SK-N-SH (cell line): ENCODE results near the gene ABCD1. TPM values are rescaled to one million over a fixed set of nuclear protein-coding genes. Genes with fewer than 3 reads are reported as not detected.

Experiments used
- CTCF ChIA-PET: fragments of 300-600, 350-600 bp; formaldehyde crosslinking; extraction: SDS; loops from one replicate; lab custom pipeline; 2021; lab: Yijun Ruan, JAX
- POLR2A ChIA-PET: fragments of 350-600 bp; sonication (Branson Sonifier 250); formaldehyde crosslinking; extraction: SDS; loops from one replicate; lab custom pipeline; 2020; ENCODE audit warnings: antibody characterized with exemption, inconsistent platforms; lab: Yijun Ruan, JAX
- DNase-seq: peaks from one replicate; pipeline ENCODE4 v3.0.0; 2012
- H2AFZ ChIP-seq: fragments of 200-600 bp; sonication (generic); 2 replicates; pipeline ENCODE4 v1.8.1; 2016; ENCODE audit warnings: antibody characterized with exemption, mild to moderate bottlenecking, low read depth
- H3F3A ChIP-seq: fragments of 200-600 bp; sonication (generic); replicated peaks from 2 replicates; pipeline ENCODE3; 2016; ENCODE audit warnings: antibody characterized with exemption, mild to moderate bottlenecking; ENCODE audit not compliant: insufficient read depth
- H3K27ac ChIP-seq, 2 experiments: fragments of 200-500 bp in 1 of 2; fragments of 200-600 bp in 1 of 2; sonication (Bioruptor generic) in 1 of 2; sonication (generic), shearing (Covaris generic) in 1 of 2; 2 replicates each; pipeline versions ENCODE4 v1.5.1 to v1.6.1; 2014 to 2016; ENCODE audit warnings: low read depth in 2 of 2, inconsistent platforms in 1 of 2, low read length in 1 of 2, mild to moderate bottlenecking in 1 of 2, mixed read lengths in 1 of 2
- H3K27me3 ChIP-seq: fragments of 200-600 bp; sonication (generic), shearing (Covaris generic); 2 replicates; pipeline ENCODE4 v1.6.1; 2016; ENCODE audit warnings: mixed run types; ENCODE audit not compliant: insufficient read depth
- H3K36me3 ChIP-seq, 2 experiments: fragments of 200-500 bp in 1 of 2; fragments of 200-600 bp in 1 of 2; sonication (Bioruptor generic) in 1 of 2; sonication (generic) in 1 of 2; replicated peaks in 1 of 2; 2 replicates each; pipeline versions ENCODE3 to v1.5.1; 2014 to 2016; ENCODE audit warnings: low read length in 1 of 2, mild to moderate bottlenecking in 1 of 2; ENCODE audit not compliant: insufficient read depth in 2 of 2, control insufficient read depth in 1 of 2
- H3K4me1 ChIP-seq, 2 experiments: fragments of 200-500 bp in 1 of 2; fragments of 200-600 bp in 1 of 2; sonication (Bioruptor generic) in 1 of 2; sonication (generic), shearing (Covaris generic) in 1 of 2; 2 replicates each; pipeline versions ENCODE4 v1.5.1 to v1.6.1; 2014 to 2016; ENCODE audit warnings: low read depth in 1 of 2, low read length in 1 of 2, mixed run types in 1 of 2; ENCODE audit not compliant: insufficient read depth in 2 of 2, control insufficient read depth in 1 of 2
- H3K4me2 ChIP-seq: fragments of 200-600 bp; sonication (generic), shearing (Covaris generic); 2 replicates; pipeline ENCODE4 v1.6.1; 2017; ENCODE audit warnings: mixed run types
- H3K4me3 ChIP-seq, 2 experiments: fragments of 200-500 bp in 1 of 2; fragments of 200-600 bp in 1 of 2; sonication (Bioruptor generic) in 1 of 2; sonication (generic), shearing (Covaris generic) in 1 of 2; 2 replicates each; pipeline versions ENCODE4 v1.5.1 to v1.8.1; 2014 to 2016; ENCODE audit warnings: low read depth in 2 of 2, inconsistent platforms in 1 of 2, low read length in 1 of 2, mild to moderate bottlenecking in 1 of 2, mixed read lengths in 1 of 2, moderate library complexity in 1 of 2
- H3K79me2 ChIP-seq: fragments of 200-600 bp; sonication (generic); 2 replicates; pipeline ENCODE4 v1.8.1; 2017; ENCODE audit warnings: mild to moderate bottlenecking; ENCODE audit not compliant: insufficient read depth
- H3K9ac ChIP-seq: fragments of 200-600 bp; sonication (generic); 2 replicates; pipeline ENCODE4 v1.6.1; 2017; ENCODE audit warnings: mixed run types
- H3K9me2 ChIP-seq: fragments of 200-600 bp; sonication (generic); 2 replicates; pipeline ENCODE4 v1.6.1; 2017; ENCODE audit warnings: mixed run types
- H3K9me3 ChIP-seq: fragments of 200-600 bp; sonication (generic); 2 replicates; pipeline ENCODE4 v1.6.1; 2017; ENCODE audit warnings: mixed run types, mild to moderate bottlenecking, moderate library complexity
- H4K20me1 ChIP-seq: fragments of 200-600 bp; sonication (generic); 2 replicates; pipeline ENCODE4 v1.6.1; 2017; ENCODE audit warnings: mild to moderate bottlenecking, mixed run types; ENCODE audit not compliant: insufficient read depth
- CHD2 ChIP-seq: fragments of 150-350 bp; IDR thresholded peaks from 2 replicates; pipeline ENCODE4 v1.6.1; 2018; ENCODE audit warnings: low read length; ENCODE audit not compliant: partially characterized antibody
- ELF1 ChIP-seq: IDR thresholded peaks from 2 replicates; pipeline ENCODE4 v1.4.0; 2012
- EP300 ChIP-seq, 2 experiments: IDR thresholded peaks; 2 replicates each; pipeline versions ENCODE4 v1.4.0 to v1.6.1; 2012; ENCODE audit warnings: borderline replicate concordance in 1 of 2, low read depth in 1 of 2, low read length in 1 of 2
- FOXJ3 ChIP-seq: sonication (generic); formaldehyde crosslinking; IDR thresholded peaks from 2 replicates; pipeline ENCODE4 v1.5.1; 2020; ENCODE audit warnings: mild to moderate bottlenecking, missing genetic modification reagents
- FOXM1 ChIP-seq: IDR thresholded peaks from 2 replicates; pipeline ENCODE4 v1.4.0; 2012; ENCODE audit warnings: low read depth, mild to moderate bottlenecking
- GABPA ChIP-seq: IDR thresholded peaks from 2 replicates; pipeline ENCODE4 v1.4.0; 2012; ENCODE audit warnings: low read depth, mild to moderate bottlenecking
- GATA2 ChIP-seq: sonication (generic); formaldehyde crosslinking; IDR thresholded peaks from 2 replicates; pipeline ENCODE4 v1.5.0; 2020; ENCODE audit warnings: mild to moderate bottlenecking, missing genetic modification reagents
- MAX ChIP-seq: IDR thresholded peaks from 2 replicates; pipeline ENCODE4 v1.4.0; 2012; ENCODE audit warnings: low read depth
- MXI1 ChIP-seq: IDR thresholded peaks from 2 replicates; pipeline ENCODE4 v1.6.1; 2012; ENCODE audit warnings: mild to moderate bottlenecking, low read depth, low read length, improper control_type of control experiment
- NRF1 ChIP-seq: IDR thresholded peaks from 2 replicates; pipeline ENCODE4 v1.6.1; 2012; ENCODE audit warnings: low read depth, mild to moderate bottlenecking, low read length
- POLR2AphosphoS5 ChIP-seq: IDR thresholded peaks from 2 replicates; pipeline ENCODE4 v1.6.1; 2012; ENCODE audit warnings: low read depth, low read length
- RCOR1 ChIP-seq: fragments of 150-350 bp; IDR thresholded peaks from 2 replicates; pipeline ENCODE4 v1.6.1; 2017; ENCODE audit warnings: antibody characterized with exemption, low read length
- RXRA ChIP-seq: IDR thresholded peaks from 2 replicates; pipeline ENCODE4 v1.4.0; 2012; ENCODE audit warnings: low read depth, mild to moderate bottlenecking, borderline replicate concordance
- SMC3 ChIP-seq: IDR thresholded peaks from 2 replicates; pipeline ENCODE4 v1.6.1; 2012; ENCODE audit warnings: low read depth, low read length, improper control_type of control experiment
- TAF1 ChIP-seq: IDR thresholded peaks from 2 replicates; pipeline ENCODE4 v1.6.1; 2012; ENCODE audit warnings: low read depth, mild to moderate bottlenecking, low read length, moderate library complexity, borderline replicate concordance
- TCF12 ChIP-seq: IDR thresholded peaks from 2 replicates; pipeline ENCODE4 v1.4.0; 2012
- TEAD4 ChIP-seq: IDR thresholded peaks from 2 replicates; pipeline ENCODE4 v1.4.0; 2012; ENCODE audit warnings: mild to moderate bottlenecking, borderline replicate concordance; ENCODE audit not compliant: insufficient read depth
- YY1 ChIP-seq: IDR thresholded peaks from 2 replicates; pipeline ENCODE4 v1.4.0; 2012; ENCODE audit warnings: low read depth, mild to moderate bottlenecking
- WGBS: methylation state at CpG from one replicate; pipeline ENCODE4 v1.1.6; 2017; ENCODE audit warnings: low lambda C conversion rate; 5-methylcytosine and 5-hydroxymethylcytosine counted together
- polyA plus RNA-seq, 3 experiments: library from polyadenylated mRNA; depleted of rRNA; stranded (reverse); fragments of >200 nt; gene quantifications; 2 replicates each; pipeline ENCODE4 v1.2.3, GENCODE V29; 2012
- TF ChIP-seq, protein P1 (sequence below): fragments of 150-350 bp; IDR thresholded peaks from 2 replicates; pipeline ENCODE4 v1.6.1; 2017; ENCODE audit warnings: antibody characterized with exemption, low read length, low read depth, borderline replicate concordance
- TF ChIP-seq, protein P2 (sequence below): IDR thresholded peaks from 2 replicates; pipeline ENCODE4 v1.4.0; 2012; ENCODE audit warnings: low read depth, borderline replicate concordance
- TF ChIP-seq, protein P3 (sequence below): IDR thresholded peaks from 2 replicates; pipeline ENCODE4 v1.4.0; 2012; ENCODE audit warnings: low read depth, borderline replicate concordance

The ABCD1 gene
- polyA plus RNA-seq, 1 of the 3 experiments (the other 2 are of a cell fraction): 7.9 TPM

- H3F3A ChIP-seq: no peaks in the 10 kb centered on the region
- POLR2A ChIA-PET: no interaction called here
- peaks cover 0 to 2% of the 10 kb centered on the region in 2 experiments for H3K36me3 ChIP-seq
- no peaks in the 10 kb centered on the region for H3K9me3 ChIP-seq
- H3K79me2 ChIP-seq: peaks cover 12% of the 10 kb centered on the region
- CTCF ChIA-PET: interaction anchor here (1.2 to 1.3 kb wide), 2 partner anchors 16 to 152 kb away, joined by 3 to 5 read pairs; no protein-coding TSS in a partner anchor
- H3K9me2 ChIP-seq: no peaks in the 10 kb centered on the region
- peaks cover 9% of the 10 kb centered on the region; the same call in 1 of the 2 replicates for H4K20me1 ChIP-seq
- TF ChIP-seq FOXM1 (no peak), CHD2 (no peak), POLR2AphosphoS5 (no peak), ELF1 (no peak), GATA2 (CRISPR knock-in tag) (no peak), EP300 (IDR thresholded peaks at IDR 0.05; ENCODE audit: borderline replicate concordance in 1 of 2, low read depth in 1 of 2, low read length in 1 of 2) (no peak), TCF12 (no peak), NRF1 (no peak), TEAD4 (no peak), YY1 (no peak), MXI1 (no peak)
- TF ChIP-seq, protein P1, sequence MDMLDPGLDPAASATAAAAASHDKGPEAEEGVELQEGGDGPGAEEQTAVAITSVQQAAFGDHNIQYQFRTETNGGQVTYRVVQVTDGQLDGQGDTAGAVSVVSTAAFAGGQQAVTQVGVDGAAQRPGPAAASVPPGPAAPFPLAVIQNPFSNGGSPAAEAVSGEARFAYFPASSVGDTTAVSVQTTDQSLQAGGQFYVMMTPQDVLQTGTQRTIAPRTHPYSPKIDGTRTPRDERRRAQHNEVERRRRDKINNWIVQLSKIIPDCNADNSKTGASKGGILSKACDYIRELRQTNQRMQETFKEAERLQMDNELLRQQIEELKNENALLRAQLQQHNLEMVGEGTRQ: no peak
- H3K4me2 ChIP-seq: no peak overlapping the region
- no peak overlapping the region for H3K4me3 ChIP-seq
- H3K27ac ChIP-seq: no peak overlapping the region; a peak in 1 of 4 replicates
- 33% methylated on average over 1 of the region's 4 CpGs for WGBS
- no peak for DNase-seq
- no peaks in the 10 kb centered on the region; the same call in 1 of the 2 replicates for H3K27me3 ChIP-seq
- peaks cover 0 to 37% of the 10 kb centered on the region in 2 experiments; a peak in 1 of 4 replicates for H3K4me1 ChIP-seq
- no peak overlapping the region for H2AFZ ChIP-seq
- no peak overlapping the region for H3K9ac ChIP-seq
These were observed 32.7 kb upstream of the ABCD1 start for GRCh38 chrX:153692003-153692402.

DNA sequence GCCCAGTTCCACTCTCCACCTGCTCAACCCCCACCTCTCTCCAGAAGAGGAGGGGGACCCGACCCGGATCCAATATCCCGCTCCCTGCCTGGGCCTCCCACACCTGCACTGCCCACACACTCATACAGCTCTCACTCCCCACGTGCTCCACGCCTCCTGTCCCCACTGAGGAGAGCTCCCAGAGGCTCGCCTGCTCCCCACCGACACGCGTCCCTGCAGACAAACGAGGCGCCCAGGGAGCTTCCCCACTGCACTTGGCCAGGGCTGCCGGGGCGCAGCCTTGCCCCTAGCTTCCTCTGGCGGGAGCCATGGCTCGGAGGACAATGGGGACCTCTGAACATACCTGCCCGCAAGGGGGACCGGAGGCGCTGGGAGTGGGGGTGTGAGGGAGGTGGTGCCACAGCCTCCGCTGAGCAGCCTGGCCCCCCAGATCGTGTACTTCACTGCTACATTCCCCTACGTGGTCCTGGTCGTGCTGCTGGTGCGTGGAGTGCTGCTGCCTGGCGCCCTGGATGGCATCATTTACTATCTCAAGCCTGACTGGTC lies 32.0 kb upstream of the ABCD1 start:
- Histone ChIP-seq H3K4me3 (no peak overlapping the region), H3K4me1 (peaks cover 0 to 37% of the 10 kb centered on the region in 2 experiments; a peak in 1 of 4 replicates), H3K27ac (peak overlapping the region in 1 of 2 experiments; percentile 39; a peak in 1 of 4 replicates), H3K9me2 (no peaks in the 10 kb centered on the region), H3K36me3 (peaks cover 0 to 2% of the 10 kb centered on the region in 2 experiments), H3K4me2 (no peak overlapping the region), H3K27me3 (no peaks in the 10 kb centered on the region; the same call in 1 of the 2 replicates), H3K9ac (no peak overlapping the region), H3K79me2 (peaks cover 12% of the 10 kb centered on the region), H2AFZ (no peak overlapping the region), H3F3A (no peaks in the 10 kb centered on the region), H3K9me3 (no peaks in the 10 kb centered on the region), H4K20me1 (peaks cover 9% of the 10 kb centered on the region; the same call in 1 of the 2 replicates)
- POLR2A ChIA-PET: interaction anchor here (1.2 kb wide), 1 partner anchor 15 kb away, joined by 3 read pairs; no protein-coding TSS in a partner anchor
- DNase-seq: no peak
- CTCF ChIA-PET: interaction anchor here (1.2 to 1.3 kb wide), 2 partner anchors 16 to 153 kb away, joined by 3 to 5 read pairs; no protein-coding TSS in a partner anchor
- no peak for TF ChIP-seq RXRA
- TF ChIP-seq, protein P2, sequence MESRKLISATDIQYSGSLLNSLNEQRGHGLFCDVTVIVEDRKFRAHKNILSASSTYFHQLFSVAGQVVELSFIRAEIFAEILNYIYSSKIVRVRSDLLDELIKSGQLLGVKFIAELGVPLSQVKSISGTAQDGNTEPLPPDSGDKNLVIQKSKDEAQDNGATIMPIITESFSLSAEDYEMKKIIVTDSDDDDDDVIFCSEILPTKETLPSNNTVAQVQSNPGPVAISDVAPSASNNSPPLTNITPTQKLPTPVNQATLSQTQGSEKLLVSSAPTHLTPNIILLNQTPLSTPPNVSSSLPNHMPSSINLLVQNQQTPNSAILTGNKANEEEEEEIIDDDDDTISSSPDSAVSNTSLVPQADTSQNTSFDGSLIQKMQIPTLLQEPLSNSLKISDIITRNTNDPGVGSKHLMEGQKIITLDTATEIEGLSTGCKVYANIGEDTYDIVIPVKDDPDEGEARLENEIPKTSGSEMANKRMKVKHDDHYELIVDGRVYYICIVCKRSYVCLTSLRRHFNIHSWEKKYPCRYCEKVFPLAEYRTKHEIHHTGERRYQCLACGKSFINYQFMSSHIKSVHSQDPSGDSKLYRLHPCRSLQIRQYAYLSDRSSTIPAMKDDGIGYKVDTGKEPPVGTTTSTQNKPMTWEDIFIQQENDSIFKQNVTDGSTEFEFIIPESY: no peak
- TF ChIP-seq EP300 (IDR thresholded peaks at IDR 0.05; ENCODE audit: borderline replicate concordance in 1 of 2, low read depth in 1 of 2, low read length in 1 of 2): no peak
- no peak for TF ChIP-seq FOXM1
- no peak for TF ChIP-seq TAF1
- no peak for TF ChIP-seq NRF1
- TF ChIP-seq, protein P3, sequence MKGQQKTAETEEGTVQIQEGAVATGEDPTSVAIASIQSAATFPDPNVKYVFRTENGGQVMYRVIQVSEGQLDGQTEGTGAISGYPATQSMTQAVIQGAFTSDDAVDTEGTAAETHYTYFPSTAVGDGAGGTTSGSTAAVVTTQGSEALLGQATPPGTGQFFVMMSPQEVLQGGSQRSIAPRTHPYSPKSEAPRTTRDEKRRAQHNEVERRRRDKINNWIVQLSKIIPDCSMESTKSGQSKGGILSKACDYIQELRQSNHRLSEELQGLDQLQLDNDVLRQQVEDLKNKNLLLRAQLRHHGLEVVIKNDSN: no peak
- TF ChIP-seq GABPA: no peak
- no peak for TF ChIP-seq MAX
- no peak for TF ChIP-seq MXI1
- TF ChIP-seq RCOR1: no peak
- TF ChIP-seq SMC3: no peak
- TF ChIP-seq, protein P1: no peak
- no peak for TF ChIP-seq FOXJ3 (CRISPR knock-in tag)
- WGBS: 70% methylated on average over 15 of the region's 24 CpGs
